ENCODE measurements around the gene GRIP1.

GRCh38 chr12:66726556-66726955, 47.7 kb upstream of the GRIP1 start:
- TF ChIP-seq POLR2A (IDR thresholded peaks at IDR 0.05) (no peak), CTCF (IDR thresholded peaks at IDR 0.05) (no peak), POLR2AphosphoS5 (IDR thresholded peaks at IDR 0.05) (no peak)
